GM12872 (cell line): Measurements from ENCODE around the gene KRTAP10-7.
"Not testable (repeated sequence)": the region's sequence is repeated elsewhere in the genome, so short reads cannot be mapped to it uniquely, and the experiment has no call there.

Source experiments
- CTCF ChIP-seq: IDR thresholded peaks from 3 replicates; pipeline ENCODE4 v1.5.1; 2011; ENCODE audit warnings: low read depth, mild to moderate bottlenecking, low read length, moderate library complexity; ENCODE audit not compliant: insufficient read depth

The KRTAP10-7 gene

GRCh38 chr21:44568667-44569556 is 31.5 kb upstream of the KRTAP10-7 start:
- no peak for TF ChIP-seq CTCF

- no peak for TF ChIP-seq CTCF
These were observed 30.4 kb upstream of the KRTAP10-7 start for GRCh38 chr21:44569861-44570517.

GRCh38 chr21:44571296-44571695 is 29.1 kb upstream of the KRTAP10-7 start:
- no peak for TF ChIP-seq CTCF

GRCh38 chr21:44571844-44572782 is 28.3 kb upstream of the KRTAP10-7 start:
- TF ChIP-seq CTCF: no peak

GRCh38 chr21:44572959-44573583 is 27.3 kb upstream of the KRTAP10-7 start:
- TF ChIP-seq CTCF: no peak

GRCh38 chr21:44573630-44574456 is 26.6 kb upstream of the KRTAP10-7 start, which contains the start of gene KRTAP10-4:
Gene KRTAP10-4 (plus strand): TSS chr21:44573729. CDS start chr21:44573759, 30 bp downstream.
- not testable (repeated sequence) for TF ChIP-seq CTCF
